Kidney (tissue), 14 donors: ENCODE results near the gene TXN2. TPM values are rescaled to one million over a fixed set of nuclear protein-coding genes. Genes with fewer than 3 reads are reported as not detected.
"Not testable (repeated sequence)": the region's sequence is repeated elsewhere in the genome, so short reads cannot be mapped to it uniquely, and the experiment has no call there.

Experiments
- DNase-seq, 5 donors: peaks; one replicate each; pipeline ENCODE4 v3.0.0-alpha.2; 2013 to 2020
- FAIRE-seq: peaks from 2 replicates; lab custom pipeline; 2012; peaks lifted over from hg19 to GRCh38; lab: Jason Lieb, UNC
- H3K27ac ChIP-seq, 2 donors: one replicate each; pipeline ENCODE4 v1.7.0; 2013; ENCODE audit warnings: low read depth in 2 of 2, low read length in 2 of 2, inconsistent platforms in 1 of 2
- H3K27me3 ChIP-seq: one replicate; pipeline ENCODE4 v1.7.1; 2013; ENCODE audit warnings: low read length, inconsistent platforms; ENCODE audit not compliant: control insufficient read depth, insufficient read depth
- H3K36me3 ChIP-seq, 3 donors: one replicate each; pipeline versions ENCODE4 v1.7.0 to v1.7.1; 2013; ENCODE audit warnings: low read length in 3 of 3, control low read depth in 1 of 3, inconsistent platforms in 1 of 3; ENCODE audit not compliant: insufficient read depth in 3 of 3, control insufficient read depth in 2 of 3
- H3K4me1 ChIP-seq, 3 donors: one replicate each; pipeline versions ENCODE4 v1.7.0 to v1.7.1; 2013; ENCODE audit warnings: low read length in 3 of 3, inconsistent platforms in 1 of 3, low read depth in 1 of 3; ENCODE audit not compliant: control insufficient read depth in 2 of 3, insufficient read depth in 2 of 3
- H3K4me3 ChIP-seq, 3 donors: one replicate each; pipeline versions ENCODE4 v1.7.0 to v1.8.1; 2013; ENCODE audit warnings: low read length in 3 of 3, control low read depth in 1 of 3, inconsistent platforms in 1 of 3
- H3K9ac ChIP-seq, 3 donors: one replicate each; pipeline versions ENCODE4 v1.7.0 to v1.7.1; 2013; ENCODE audit warnings: low read length in 3 of 3, control low read depth in 1 of 3, inconsistent platforms in 1 of 3
- H3K9me3 ChIP-seq, 3 donors: one replicate each; pipeline versions ENCODE4 v1.7.0 to v1.7.1; 2013; ENCODE audit warnings: low read length in 3 of 3, control low read depth in 1 of 3, inconsistent platforms in 1 of 3; ENCODE audit not compliant: control insufficient read depth in 2 of 3, insufficient read depth in 1 of 3
- intact Hi-C: fragments of 100-400 bp; cut with DNase I; formaldehyde crosslinking; loops from one replicate; pipeline ENCODE4 v1.11.1; 2022
- polyA plus RNA-seq: library from polyadenylated mRNA; stranded (reverse); fragments of 350-450 nt; fragmentation: Illumina TruSeq; extraction: RNeasy Lipid Tissue Mini Kit (QIAGEN cat#74804); gene quantifications from one replicate; pipeline ENCODE4 v1.2.3, GENCODE V29; 2014; ENCODE audit warnings: low read depth, low replicate concordance; ENCODE audit not compliant: insufficient read depth
- total RNA-seq: library from RNA; stranded (reverse); fragmentation: NEBNext Ultra II Directional; extraction: Animal tissue kit (Norgen Biotek cat#: 25700); gene quantifications from one replicate; pipeline ENCODE4 v1.2.1, GENCODE V29; 2021
- TF ChIP-seq, protein P1 (sequence below): IDR thresholded peaks from 3 replicates; pipeline ENCODE4 v1.5.1; 2012; ENCODE audit warnings: mild to moderate bottlenecking, moderate library complexity, borderline replicate concordance; ENCODE audit not compliant: insufficient read depth; ENCODE audit errors: extremely low read depth
- donor health status: control.
- donor health status: control.
- donor health status: control.
- donor health status: control.
- donor health status: control.
- donor health status: DM: yes; HTN: yes; CAD: no.
- donor health status: Normal renal cell carcinoma (clear cell type).

Gene TXN2
- total and polyA plus RNA-seq, 2 donors from 2014 or later = 72.8 to 194 TPM

DNA sequence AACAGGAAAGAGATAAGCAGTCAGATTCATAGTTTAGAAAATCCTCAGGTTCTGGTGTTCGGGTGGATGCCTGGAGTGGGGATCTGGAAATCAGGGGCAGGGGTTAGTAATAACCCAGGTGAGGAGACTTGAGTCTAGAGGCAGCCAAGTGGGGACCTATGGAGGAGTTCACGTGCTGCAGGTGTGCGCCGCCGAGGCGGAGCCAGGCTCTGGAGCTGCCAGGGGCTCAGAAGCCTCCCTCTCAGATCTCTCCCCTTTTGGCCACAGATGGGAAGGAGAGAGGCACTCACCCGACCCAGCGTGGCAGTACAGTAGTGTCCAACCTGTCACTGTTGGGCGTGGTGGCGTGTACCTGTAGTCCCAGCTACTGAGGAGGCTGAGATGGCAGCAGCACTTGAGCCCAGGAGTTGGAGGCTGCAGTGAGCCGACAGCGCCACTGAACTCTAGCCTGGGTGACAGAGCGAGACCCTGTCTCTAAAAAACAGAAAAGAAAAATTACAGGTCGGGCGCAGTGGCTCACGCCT is 27.5 kb downstream of the TXN2 start:
- Histone ChIP-seq H3K9me3 (no peaks in the 10 kb centered on the region), H3K9ac (no peak overlapping the region), H3K27ac (no peak overlapping the region), H3K4me1 (peaks cover 0 to 22% (median 4%) of the 10 kb centered on the region in 3 donors), H3K4me3 (no peak overlapping the region), H3K27me3 (no peaks in the 10 kb centered on the region), H3K36me3 (no peaks in the 10 kb centered on the region)
- FAIRE-seq (no peak), DNase-seq (no peak)
- TF ChIP-seq, protein P1, sequence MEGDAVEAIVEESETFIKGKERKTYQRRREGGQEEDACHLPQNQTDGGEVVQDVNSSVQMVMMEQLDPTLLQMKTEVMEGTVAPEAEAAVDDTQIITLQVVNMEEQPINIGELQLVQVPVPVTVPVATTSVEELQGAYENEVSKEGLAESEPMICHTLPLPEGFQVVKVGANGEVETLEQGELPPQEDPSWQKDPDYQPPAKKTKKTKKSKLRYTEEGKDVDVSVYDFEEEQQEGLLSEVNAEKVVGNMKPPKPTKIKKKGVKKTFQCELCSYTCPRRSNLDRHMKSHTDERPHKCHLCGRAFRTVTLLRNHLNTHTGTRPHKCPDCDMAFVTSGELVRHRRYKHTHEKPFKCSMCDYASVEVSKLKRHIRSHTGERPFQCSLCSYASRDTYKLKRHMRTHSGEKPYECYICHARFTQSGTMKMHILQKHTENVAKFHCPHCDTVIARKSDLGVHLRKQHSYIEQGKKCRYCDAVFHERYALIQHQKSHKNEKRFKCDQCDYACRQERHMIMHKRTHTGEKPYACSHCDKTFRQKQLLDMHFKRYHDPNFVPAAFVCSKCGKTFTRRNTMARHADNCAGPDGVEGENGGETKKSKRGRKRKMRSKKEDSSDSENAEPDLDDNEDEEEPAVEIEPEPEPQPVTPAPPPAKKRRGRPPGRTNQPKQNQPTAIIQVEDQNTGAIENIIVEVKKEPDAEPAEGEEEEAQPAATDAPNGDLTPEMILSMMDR = no peak
- intact Hi-C loops = no loop called here

DNA sequence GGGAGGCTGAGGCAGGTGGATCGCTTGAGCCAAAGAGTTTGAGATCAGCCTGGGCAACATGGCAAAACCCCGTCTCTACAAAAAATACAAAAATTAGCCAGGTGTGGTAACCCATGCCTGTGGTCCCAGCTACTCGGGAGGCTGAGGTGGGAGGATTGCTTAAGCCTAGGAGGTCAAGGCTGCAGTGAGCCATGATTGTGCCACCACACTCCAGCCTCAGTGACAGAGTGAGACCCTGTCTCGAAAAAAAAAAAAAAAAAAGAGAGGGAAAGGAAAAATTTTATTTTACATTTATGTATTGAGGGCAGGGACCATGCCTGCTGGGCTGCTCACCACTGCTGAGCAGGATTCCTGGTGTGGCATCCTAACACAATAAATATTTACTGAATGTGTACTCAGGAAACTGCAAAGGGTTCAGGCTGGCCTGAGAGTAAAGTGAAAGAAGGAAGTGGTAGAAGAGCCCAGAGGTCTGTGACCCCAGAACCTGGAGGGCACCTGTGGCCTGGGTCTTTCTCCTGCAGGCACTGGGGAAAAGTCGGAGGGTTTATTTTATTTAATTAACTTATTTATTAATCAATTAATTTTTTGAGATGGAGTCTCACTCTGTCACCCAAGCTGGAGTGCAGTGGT is 28.3 kb downstream of the TXN2 start:
- H3K36me3 ChIP-seq, H3K9me3 ChIP-seq, H3K9ac ChIP-seq, DNase-seq, H3K27me3 ChIP-seq, H3K4me3 ChIP-seq, intact Hi-C loops, FAIRE-seq: not testable (repeated sequence)
- H3K4me1 ChIP-seq = peaks cover 0 to 22% (median 4%) of the 10 kb centered on the region in 3 donors
- H3K27ac ChIP-seq = peak overlapping the region in 1 of 2 donors; percentile 80

DNA sequence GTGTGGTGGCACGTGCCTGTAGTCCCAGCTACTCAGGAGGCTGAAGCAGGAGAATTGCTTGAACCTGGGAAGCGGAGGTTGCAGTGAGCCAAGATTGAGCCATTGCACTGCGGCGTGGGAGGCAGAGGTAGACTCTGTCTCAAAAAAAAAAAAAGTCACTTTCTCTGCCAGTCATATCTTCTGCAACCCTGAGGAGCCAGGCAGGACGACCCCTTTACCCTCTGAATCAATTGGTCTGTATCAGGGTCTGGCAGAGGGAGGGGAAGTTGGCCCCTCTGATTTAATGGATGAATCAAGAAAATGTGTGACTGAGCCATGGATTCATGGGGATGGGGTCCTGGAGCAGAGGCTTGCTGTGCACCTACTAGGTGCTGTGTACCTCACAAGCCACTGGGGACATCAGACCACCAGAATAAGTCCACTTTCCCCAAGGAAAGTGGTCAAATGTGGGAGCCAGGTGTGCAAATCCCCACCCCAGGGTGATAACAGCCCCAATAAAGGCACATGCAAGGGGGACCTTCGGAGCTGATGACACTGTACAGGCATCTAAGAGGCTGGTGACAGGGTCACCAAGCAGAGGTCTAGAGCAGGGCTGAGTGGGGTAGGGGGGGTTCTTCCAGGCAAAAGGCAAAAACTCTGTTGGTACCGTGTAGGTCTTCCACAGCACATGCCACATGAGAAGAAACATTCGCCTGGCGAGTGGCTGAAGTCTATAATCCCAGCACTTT is 29.0 kb downstream of the TXN2 start:
- FAIRE-seq (no peak), DNase-seq (no peak)
- Histone ChIP-seq H3K9ac (peak overlapping the region in 1 of 3 donors; percentile 40), H3K27me3 (no peaks in the 10 kb centered on the region), H3K27ac (peak overlapping the region; percentile 80 to 88), H3K36me3 (no peaks in the 10 kb centered on the region), H3K4me1 (peaks cover 0 to 16% (median 2%) of the 10 kb centered on the region in 3 donors), H3K9me3 (no peaks in the 10 kb centered on the region), H3K4me3 (no peak overlapping the region)
- TF ChIP-seq, protein P1 = no peak
- intact Hi-C loops = no loop called here

DNA sequence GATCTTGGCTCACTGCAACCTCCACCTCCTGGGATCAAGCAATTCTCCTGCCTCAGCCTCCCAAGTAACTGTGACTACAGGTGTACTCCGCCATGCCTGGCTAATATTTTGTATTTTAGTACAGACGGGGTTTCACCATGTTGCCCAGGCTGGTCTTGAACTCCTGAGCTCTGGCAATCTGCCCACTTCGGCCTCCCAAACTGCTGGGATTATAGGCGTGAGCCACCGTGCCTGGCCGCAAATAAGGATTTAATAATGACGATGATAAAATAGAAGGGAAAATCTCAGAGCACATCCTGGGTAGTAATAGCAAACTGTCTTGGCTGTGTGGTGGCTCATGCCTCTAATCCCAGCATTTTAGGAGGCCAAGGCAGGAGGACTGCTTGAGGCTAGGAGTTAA is 30.5 kb downstream of the TXN2 start:
- FAIRE-seq, H3K9me3 ChIP-seq, H3K27ac ChIP-seq, DNase-seq, H3K9ac ChIP-seq, H3K36me3 ChIP-seq, H3K4me3 ChIP-seq, H3K27me3 ChIP-seq, intact Hi-C loops: not testable (repeated sequence)
- peaks cover 0 to 15% (median 0%) of the 10 kb centered on the region in 3 donors for H3K4me1 ChIP-seq
